Neutrophil (primary cell): ENCODE measurements around the gene RFC5.
"Not testable (repeated sequence)": the region's sequence is repeated elsewhere in the genome, so short reads cannot be mapped to it uniquely, and the experiment has no call there.

Experiments used
- H3K27ac ChIP-seq: fragments of 200-600 bp; sonication (generic); 2 replicates; pipeline ENCODE4 v1.5.1; 2016; ENCODE audit warnings: mild to moderate bottlenecking, moderate library complexity
- H3K27me3 ChIP-seq: fragments of 200-600 bp; sonication (generic); 2 replicates; pipeline ENCODE4 v1.6.0; 2016; ENCODE audit warnings: mild to moderate bottlenecking
- H3K36me3 ChIP-seq: fragments of 200-600 bp; sonication (generic); 2 replicates; pipeline ENCODE4 v1.5.1; 2017
- H3K4me1 ChIP-seq, 2 experiments: fragments of 200-600 bp in 1 of 2; sonication (generic) in 1 of 2; 1 replicate in 1 of 2; 2 replicates in 1 of 2; pipeline versions ENCODE4 v1.5.1 to v1.6.1; 2013 to 2016; ENCODE audit warnings: low read depth in 1 of 2, low read length in 1 of 2, mild to moderate bottlenecking in 1 of 2, moderate library complexity in 1 of 2; ENCODE audit not compliant: control insufficient read depth in 1 of 2, insufficient read depth in 1 of 2
- H3K4me3 ChIP-seq, 2 experiments: fragments of 200-600 bp in 1 of 2; sonication (generic) in 1 of 2; 1 replicate in 1 of 2; 2 replicates in 1 of 2; pipeline ENCODE4 v1.5.1; 2013 to 2016; ENCODE audit warnings: low read depth in 1 of 2, low read length in 1 of 2, mild to moderate bottlenecking in 1 of 2, moderate library complexity in 1 of 2
- H3K9me3 ChIP-seq: fragments of 200-600 bp; sonication (generic); 2 replicates; pipeline ENCODE4 v1.5.1; 2016
- TF ChIP-seq, protein P1 (sequence below): fragments of 200-600 bp; sonication (generic); IDR thresholded peaks from 2 replicates; pipeline ENCODE4 v1.5.1; 2016; ENCODE audit warnings: antibody characterized with exemption

Gene RFC5

DNA sequence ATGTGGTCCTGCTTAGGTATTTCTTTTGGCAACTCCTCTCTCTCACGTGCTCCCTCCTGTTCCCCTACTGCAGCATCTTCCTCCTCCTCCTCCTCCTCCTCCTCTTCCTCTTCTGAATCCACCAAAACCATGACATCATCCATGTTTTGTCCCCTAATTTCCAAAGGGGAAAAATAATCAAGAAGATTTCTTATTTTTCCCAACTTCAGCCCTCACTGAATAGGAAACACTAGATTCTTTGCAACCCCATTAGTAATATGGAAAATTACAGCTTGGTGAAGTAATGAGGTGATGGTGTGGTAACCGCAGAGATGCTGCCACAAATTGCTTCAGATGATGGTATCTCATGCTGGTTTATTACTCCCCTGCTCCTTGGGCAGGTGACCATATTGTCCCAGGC is 51.9 kb downstream of the RFC5 start:
- no peaks in the 10 kb centered on the region for H3K27me3 ChIP-seq
- H3K4me3 ChIP-seq, result no peak overlapping the region
- peak overlapping the region; percentile 38 for H3K27ac ChIP-seq
- H3K4me1 ChIP-seq, result peaks cover 56 to 64% of the 10 kb centered on the region in 2 experiments
- TF ChIP-seq, protein P1, sequence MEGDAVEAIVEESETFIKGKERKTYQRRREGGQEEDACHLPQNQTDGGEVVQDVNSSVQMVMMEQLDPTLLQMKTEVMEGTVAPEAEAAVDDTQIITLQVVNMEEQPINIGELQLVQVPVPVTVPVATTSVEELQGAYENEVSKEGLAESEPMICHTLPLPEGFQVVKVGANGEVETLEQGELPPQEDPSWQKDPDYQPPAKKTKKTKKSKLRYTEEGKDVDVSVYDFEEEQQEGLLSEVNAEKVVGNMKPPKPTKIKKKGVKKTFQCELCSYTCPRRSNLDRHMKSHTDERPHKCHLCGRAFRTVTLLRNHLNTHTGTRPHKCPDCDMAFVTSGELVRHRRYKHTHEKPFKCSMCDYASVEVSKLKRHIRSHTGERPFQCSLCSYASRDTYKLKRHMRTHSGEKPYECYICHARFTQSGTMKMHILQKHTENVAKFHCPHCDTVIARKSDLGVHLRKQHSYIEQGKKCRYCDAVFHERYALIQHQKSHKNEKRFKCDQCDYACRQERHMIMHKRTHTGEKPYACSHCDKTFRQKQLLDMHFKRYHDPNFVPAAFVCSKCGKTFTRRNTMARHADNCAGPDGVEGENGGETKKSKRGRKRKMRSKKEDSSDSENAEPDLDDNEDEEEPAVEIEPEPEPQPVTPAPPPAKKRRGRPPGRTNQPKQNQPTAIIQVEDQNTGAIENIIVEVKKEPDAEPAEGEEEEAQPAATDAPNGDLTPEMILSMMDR, result no peak
- H3K36me3 ChIP-seq, result no peaks in the 10 kb centered on the region
- H3K9me3 ChIP-seq, result no peaks in the 10 kb centered on the region

DNA sequence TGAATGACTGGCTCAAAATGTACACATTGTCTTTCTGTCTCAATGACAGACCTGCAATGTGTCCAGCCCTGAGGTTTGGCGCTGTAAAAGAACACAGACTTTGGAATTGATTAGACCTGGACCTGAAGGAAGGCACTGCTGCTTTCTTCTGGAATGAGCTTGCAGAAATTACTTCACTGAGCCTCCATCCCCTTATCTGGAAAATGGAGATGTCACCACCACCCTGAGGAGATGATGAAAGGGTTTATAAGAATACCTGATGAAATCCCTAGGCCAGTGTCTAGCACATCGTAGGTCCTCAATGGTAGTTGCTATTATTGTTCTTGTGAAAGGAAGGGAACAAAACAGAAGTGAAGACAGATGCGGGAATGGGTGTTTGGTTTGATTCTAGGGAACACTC is 54.1 kb downstream of the RFC5 start:
- Histone ChIP-seq H3K4me3 (no peak overlapping the region), H3K4me1 (peaks cover 34 to 42% of the 10 kb centered on the region in 2 experiments), H3K36me3 (no peaks in the 10 kb centered on the region), H3K9me3 (no peaks in the 10 kb centered on the region), H3K27ac (no peak overlapping the region), H3K27me3 (no peaks in the 10 kb centered on the region)
- TF ChIP-seq, protein P1, result no peak

GRCh38 chr12:118073768-118074167 is 57.3 kb downstream of the RFC5 start:
- peaks cover 23 to 26% of the 10 kb centered on the region in 2 experiments for H3K4me1 ChIP-seq
- H3K36me3 ChIP-seq, result no peaks in the 10 kb centered on the region
- no peaks in the 10 kb centered on the region for H3K9me3 ChIP-seq
- H3K27ac ChIP-seq, result no peak overlapping the region
- H3K4me3 ChIP-seq, result no peak overlapping the region
- TF ChIP-seq, protein P1, result no peak
- H3K27me3 ChIP-seq, result no peaks in the 10 kb centered on the region

- H3K27ac ChIP-seq, H3K4me3 ChIP-seq, H3K27me3 ChIP-seq, H3K36me3 ChIP-seq, H3K4me1 ChIP-seq, H3K9me3 ChIP-seq: not testable (repeated sequence)
These were observed 65.0 kb downstream of the RFC5 start for GRCh38 chr12:118081521-118081920.
